Ectodermal cell (in vitro differentiated cells): ENCODE data around the gene PODXL2.

Experiments
- H3K27ac ChIP-seq: 2 replicates; pipeline ENCODE4 v1.7.0; 2013; ENCODE audit warnings: mild to moderate bottlenecking, low read depth, low read length; ENCODE audit not compliant: insufficient read depth, poor library complexity, severe bottlenecking
- H3K27me3 ChIP-seq: 2 replicates; pipeline ENCODE4 v1.7.0; 2013; ENCODE audit warnings: mild to moderate bottlenecking, low read length; ENCODE audit not compliant: insufficient read depth, control insufficient read depth, poor library complexity, severe bottlenecking
- H3K36me3 ChIP-seq: one replicate; pipeline ENCODE4 v1.7.0; 2013; ENCODE audit warnings: low read length; ENCODE audit not compliant: control insufficient read depth, insufficient read depth
- H3K4me1 ChIP-seq: one replicate; pipeline ENCODE4 v1.7.0; 2013; ENCODE audit warnings: low read length; ENCODE audit not compliant: control insufficient read depth, insufficient read depth
- H3K4me3 ChIP-seq: 2 replicates; pipeline ENCODE4 v1.7.0; 2013; ENCODE audit warnings: low read depth, low read length, control low read depth; ENCODE audit not compliant: insufficient read depth
- H3K9me3 ChIP-seq: 2 replicates; pipeline ENCODE4 v1.7.0; 2013; ENCODE audit warnings: mild to moderate bottlenecking, low read length, moderate library complexity; ENCODE audit not compliant: control insufficient read depth
- WGBS, 2 experiments: methylation state at CpG; one replicate each; pipeline ENCODE4 v1.1.7; 2013; ENCODE audit warnings: missing lambda C conversion rate in 2 of 2; 5-methylcytosine and 5-hydroxymethylcytosine counted together

Gene PODXL2

DNA sequence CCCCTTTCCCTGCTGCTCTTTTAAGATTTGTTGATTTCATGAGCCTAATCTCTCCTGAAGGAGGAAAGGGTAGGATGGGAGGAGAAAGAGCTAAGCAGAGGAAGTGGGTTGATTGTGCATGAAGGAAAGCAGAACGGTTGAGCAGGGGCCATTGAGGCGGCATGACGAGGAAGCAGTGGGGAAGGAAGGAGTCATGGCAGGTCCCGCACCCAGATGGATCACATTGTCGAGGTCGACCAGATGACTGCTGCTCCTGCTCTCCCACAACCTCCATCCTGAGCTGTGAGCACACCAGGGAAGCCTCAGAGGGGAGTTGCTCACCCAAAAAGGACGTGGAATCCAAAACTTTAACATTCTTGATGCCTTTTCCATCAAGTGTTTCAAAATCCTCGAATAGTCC, 86.5 kb downstream of the PODXL2 start:
- 80 to 84% methylated on average over 8 of the region's 8 CpGs for WGBS, 2 experiments

DNA sequence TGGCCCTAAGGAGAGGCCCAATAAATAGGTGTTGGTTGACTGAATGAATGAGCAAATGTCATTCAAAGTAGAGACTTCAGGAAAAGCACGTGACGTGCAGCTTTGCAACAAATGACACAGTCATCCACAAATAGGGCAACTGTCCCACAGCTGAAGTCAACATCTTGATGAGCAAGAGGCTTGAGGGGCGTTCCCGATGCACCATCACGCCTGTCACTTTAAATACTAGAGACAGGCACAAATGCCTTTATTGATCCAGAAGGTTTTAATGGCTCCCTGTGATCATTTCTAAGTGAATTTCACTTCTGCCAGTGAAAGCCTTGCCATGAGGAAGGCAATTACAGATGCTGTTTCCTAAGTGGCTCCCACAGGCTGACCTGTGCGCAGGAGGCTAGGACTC, 87.4 kb downstream of the PODXL2 start:
- no peaks in the 10 kb centered on the region for H3K27me3 ChIP-seq
- 93 to 96% methylated on average over 6 of the region's 6 CpGs for WGBS, 2 experiments
- no peak overlapping the region for H3K27ac ChIP-seq
- peaks cover 7% of the 10 kb centered on the region for H3K4me1 ChIP-seq
- no peaks in the 10 kb centered on the region for H3K9me3 ChIP-seq
- H3K36me3 ChIP-seq, result no peaks in the 10 kb centered on the region
- no peak overlapping the region for H3K4me3 ChIP-seq

More for the DNA sequence above, 86.5 kb downstream of the PODXL2 start:
- no peaks in the 10 kb centered on the region for H3K9me3 ChIP-seq
- H3K27ac ChIP-seq, result no peak overlapping the region
- H3K4me3 ChIP-seq, result no peak overlapping the region
- no peaks in the 10 kb centered on the region for H3K27me3 ChIP-seq
- peaks cover 7% of the 10 kb centered on the region for H3K4me1 ChIP-seq
- no peaks in the 10 kb centered on the region for H3K36me3 ChIP-seq

DNA sequence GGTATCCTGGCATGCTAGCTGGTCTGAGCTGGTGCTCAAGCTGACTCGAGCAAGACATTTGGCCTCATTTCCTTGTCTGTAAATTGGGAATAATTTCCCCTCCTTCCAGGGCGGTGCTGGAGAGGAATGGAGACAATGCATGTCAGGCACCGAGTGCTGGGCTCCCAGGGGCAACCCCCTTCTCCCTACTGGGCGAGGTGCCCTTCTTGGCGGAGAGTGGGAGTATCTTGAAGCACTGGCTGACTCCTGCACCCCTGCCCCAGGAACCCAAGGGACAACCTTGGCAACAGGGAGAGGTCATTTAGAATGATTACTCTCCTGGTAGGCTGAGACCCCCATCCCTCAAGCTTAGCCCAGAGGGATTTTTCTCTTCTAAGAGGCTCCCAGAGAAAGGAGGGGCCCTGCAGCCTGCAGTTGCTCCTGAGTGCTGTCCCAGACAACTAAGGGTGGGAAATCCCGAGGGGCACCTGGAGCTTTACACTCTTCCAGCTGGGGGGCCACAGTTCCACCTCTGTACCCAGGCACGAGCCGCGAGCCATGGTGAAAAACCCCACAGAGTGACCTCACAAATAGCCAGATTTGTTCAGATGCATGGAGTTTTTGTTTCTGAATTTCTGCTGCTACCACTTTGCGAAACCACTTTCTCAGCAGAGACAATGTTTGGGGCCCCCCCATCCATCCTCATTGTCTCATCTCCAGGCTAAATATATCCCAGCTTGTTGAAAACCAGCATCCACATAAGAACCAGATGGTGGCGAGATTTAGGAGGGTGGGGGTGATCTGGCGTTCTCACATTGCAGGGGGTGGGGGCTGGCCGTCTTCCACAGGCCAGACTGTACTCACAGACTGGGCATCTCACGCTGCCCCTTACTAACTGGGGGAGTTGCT, 88.6 kb downstream of the PODXL2 start:
- Histone ChIP-seq H3K27me3 (no peaks in the 10 kb centered on the region), H3K36me3 (no peaks in the 10 kb centered on the region), H3K27ac (no peak overlapping the region), H3K4me3 (no peak overlapping the region), H3K4me1 (peaks cover 12% of the 10 kb centered on the region), H3K9me3 (no peaks in the 10 kb centered on the region)
- 87 to 89% methylated on average over 14 of the region's 14 CpGs for WGBS, 2 experiments

DNA sequence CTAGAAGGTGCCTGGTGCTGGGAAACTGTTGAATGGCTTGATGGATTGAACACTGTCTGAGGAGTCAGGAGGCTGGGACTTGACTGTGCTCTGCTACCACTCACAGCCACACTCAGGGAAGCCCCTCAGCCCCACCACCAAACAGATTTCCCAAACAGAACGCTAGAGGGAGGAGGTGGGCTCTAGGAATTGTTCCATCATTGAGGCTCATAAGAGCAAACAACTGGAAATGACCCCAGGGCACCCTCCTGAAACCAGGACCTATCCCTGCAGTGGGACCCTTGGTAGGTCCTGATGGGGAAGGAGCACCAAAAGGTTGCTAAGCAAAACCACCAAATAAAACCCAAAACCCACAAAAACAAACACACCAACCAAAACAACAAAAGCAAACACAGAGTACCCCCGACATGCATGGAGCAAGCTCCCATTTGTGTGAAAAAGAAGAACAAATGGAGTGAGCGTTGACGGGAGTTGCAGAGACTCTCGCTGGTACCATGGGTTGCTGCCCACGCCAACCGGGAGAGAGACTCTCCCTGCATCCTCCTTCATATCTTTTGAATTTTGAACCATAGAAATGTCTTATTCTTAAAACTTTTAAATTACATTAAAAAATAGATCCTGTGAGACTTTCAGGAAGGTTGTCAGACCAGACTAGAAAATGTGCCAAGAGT, 89.4 kb downstream of the PODXL2 start:
- H3K36me3 ChIP-seq, result no peaks in the 10 kb centered on the region
- H3K9me3 ChIP-seq, result no peaks in the 10 kb centered on the region
- WGBS, 2 experiments, result 88 to 94% methylated on average over 7 of the region's 7 CpGs
- H3K4me3 ChIP-seq, result no peak overlapping the region
- H3K27me3 ChIP-seq, result no peaks in the 10 kb centered on the region
- peaks cover 19% of the 10 kb centered on the region for H3K4me1 ChIP-seq
- H3K27ac ChIP-seq, result no peak overlapping the region

DNA sequence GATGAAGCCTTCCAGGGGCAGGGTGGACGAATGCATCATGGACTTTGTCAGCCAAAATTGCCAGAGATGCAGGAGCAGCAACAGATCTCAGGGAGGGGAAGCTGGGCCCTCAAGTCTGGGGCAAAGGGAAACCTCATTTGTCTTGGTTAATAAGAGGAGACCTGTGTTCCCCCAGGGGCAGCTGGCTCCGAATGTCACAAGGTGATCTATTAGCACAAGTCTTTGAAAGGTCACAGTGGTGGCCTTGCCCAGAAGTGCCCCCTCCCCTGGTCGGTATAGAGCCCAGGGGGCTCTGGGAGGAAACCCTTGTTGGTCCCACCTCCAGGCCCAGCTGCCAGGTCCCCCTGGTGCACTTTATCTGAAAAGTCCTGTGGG, 89.9 kb downstream of the PODXL2 start:
- Histone ChIP-seq H3K4me3 (no peak overlapping the region), H3K27ac (no peak overlapping the region), H3K27me3 (no peaks in the 10 kb centered on the region), H3K4me1 (peaks cover 23% of the 10 kb centered on the region), H3K9me3 (no peaks in the 10 kb centered on the region), H3K36me3 (no peaks in the 10 kb centered on the region)
- WGBS, 2 experiments, result 78 to 82% methylated on average over 3 of the region's 3 CpGs

DNA sequence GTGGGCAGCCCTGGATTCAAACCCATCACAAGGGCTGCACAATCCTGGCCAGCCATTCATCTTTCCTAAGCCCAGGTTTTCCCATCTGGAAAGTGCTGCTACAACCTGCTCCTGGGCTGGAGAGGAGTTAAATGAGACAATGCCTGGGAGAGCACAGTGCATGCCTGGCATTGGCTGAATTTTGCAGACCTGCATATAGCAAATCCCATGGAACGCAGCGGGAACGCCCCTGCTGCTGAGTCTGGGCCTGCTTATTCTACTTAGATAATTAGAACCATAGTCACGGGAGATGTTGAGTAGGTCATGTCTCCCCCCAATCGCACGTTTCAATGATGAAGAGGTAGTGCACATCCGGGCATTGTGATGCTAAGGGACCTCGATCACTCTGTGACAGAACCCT, 90.4 kb downstream of the PODXL2 start:
- Histone ChIP-seq H3K27ac (no peak overlapping the region), H3K9me3 (no peaks in the 10 kb centered on the region), H3K36me3 (no peaks in the 10 kb centered on the region), H3K4me3 (no peak overlapping the region), H3K27me3 (no peaks in the 10 kb centered on the region), H3K4me1 (peaks cover 23% of the 10 kb centered on the region)
- WGBS, 2 experiments, result 95 to 96% methylated on average over 8 of the region's 8 CpGs

DNA sequence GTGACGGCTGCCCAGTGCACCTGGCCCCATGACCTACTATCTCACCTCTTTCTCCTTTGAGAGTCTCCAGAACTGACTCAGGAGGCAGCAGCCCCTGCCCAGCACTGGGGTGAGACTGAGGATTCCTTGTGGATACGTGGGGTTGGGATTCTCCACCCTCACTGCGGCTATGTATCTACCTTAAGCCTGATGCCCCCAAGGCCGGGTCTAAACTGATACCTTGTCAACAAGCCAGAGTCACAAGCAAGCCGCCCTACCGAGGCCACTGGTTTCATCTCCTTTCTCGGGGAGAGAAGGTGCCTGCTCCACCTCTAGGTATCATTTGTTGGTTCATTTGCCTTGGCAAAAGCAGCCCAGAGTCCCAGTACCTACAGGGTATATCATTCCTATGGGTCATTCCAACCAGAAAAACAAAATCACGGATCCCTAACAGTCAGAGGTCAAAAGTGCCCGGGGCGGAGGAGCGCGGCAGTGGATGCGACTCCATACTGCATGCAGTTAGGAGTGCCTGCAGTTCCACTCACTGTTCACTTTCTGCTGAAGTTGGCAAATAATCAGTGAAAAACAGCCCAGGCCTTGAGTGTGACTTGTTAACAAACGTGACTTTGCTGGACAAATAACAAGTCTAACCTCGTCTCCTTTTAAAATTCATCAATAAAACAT, 91.3 kb downstream of the PODXL2 start:
- no peak overlapping the region for H3K4me3 ChIP-seq
- H3K9me3 ChIP-seq, result no peaks in the 10 kb centered on the region
- H3K36me3 ChIP-seq, result no peaks in the 10 kb centered on the region
- H3K4me1 ChIP-seq, result peaks cover 23% of the 10 kb centered on the region
- H3K27me3 ChIP-seq, result no peaks in the 10 kb centered on the region
- 93 to 96% methylated on average over 15 of the region's 15 CpGs for WGBS, 2 experiments
- H3K27ac ChIP-seq, result no peak overlapping the region

DNA sequence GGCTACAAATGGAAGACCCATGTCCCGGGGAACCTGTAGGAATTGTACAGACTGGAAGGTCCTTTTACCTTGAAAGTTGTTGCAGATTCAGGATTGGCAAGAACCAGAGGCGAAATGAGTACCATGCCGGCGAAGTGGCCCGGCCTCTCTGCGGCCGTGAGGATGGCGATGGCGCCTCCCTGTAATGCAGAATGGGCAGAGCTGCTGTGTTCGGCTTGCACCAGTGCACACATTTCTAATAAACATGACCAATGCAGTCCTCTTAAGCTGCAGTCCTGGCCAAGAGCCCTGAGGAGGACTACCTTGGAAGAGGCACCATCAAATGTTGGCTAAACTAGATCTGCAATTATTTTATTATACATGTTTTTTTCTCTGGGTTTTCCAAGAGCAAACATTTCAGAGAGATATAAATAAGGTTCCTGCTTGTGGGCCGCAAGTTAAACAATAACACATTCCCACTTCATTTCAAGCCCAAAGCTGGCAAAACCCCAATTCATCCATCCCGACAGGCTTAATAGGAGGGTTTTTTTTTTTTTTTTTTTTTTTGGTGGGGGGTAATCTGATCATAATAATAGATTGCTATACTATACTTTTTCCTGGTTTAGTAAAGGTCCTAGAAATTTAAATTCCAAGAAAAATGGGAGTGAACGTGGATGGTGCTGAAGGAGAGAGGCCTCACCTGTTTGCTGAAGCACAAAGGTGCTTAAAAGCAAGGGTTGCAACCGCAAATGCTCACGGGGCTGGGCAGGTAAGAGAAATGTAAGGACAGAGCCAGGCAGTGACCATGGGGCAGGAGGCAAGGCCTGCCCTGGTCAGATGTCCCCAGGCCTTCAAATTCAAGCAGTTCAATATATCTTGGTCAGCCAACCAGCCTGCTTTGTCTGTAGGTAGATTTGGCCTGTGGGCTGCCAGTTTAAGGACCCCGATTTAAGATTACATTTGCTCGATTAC, 92.3 kb downstream of the PODXL2 start:
- Histone ChIP-seq H3K27me3 (no peaks in the 10 kb centered on the region), H3K9me3 (no peaks in the 10 kb centered on the region), H3K36me3 (no peaks in the 10 kb centered on the region), H3K27ac (no peak overlapping the region), H3K4me1 (peaks cover 23% of the 10 kb centered on the region), H3K4me3 (no peak overlapping the region)
- WGBS, 2 experiments, result 91 to 95% methylated on average over 14 to 16 of the region's 17 CpGs

DNA sequence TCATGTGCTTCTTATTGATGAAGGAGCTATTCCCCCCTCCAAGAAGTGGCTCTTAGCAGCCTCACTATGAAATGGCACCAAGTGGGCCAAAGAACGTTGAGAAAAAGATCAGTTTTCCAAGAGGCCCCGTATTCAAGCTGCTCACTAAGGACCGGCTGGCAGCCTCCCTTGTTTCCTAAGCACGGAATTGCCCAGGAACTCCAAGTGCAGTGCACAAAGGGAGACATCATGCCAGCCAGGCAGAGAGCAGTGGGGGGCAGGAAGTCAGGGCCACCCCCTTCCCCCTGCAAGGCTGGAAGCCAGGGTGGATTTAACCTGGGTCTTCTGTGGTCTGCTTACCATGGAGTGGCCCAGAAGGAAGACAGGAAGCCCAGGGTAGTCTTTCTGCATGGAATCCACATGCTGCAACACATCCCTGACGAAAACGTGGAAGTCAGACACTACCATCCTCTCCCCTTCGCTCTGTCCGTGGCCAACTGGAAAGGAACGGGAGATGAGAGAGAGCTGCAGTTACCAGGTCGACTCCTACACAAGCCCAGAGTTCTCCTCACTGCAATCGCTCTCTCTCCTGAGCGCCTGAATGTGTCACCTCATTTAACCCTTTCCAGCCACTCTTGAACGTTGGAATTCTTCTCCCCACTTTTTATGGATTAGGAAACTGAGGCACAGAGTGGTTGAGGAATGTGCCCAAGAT, 93.3 kb downstream of the PODXL2 start:
- H3K9me3 ChIP-seq, result no peaks in the 10 kb centered on the region
- H3K27me3 ChIP-seq, result no peaks in the 10 kb centered on the region
- peaks cover 23% of the 10 kb centered on the region for H3K4me1 ChIP-seq
- 66% methylated on average over 13 of the region's 13 CpGs for WGBS, 2 experiments
- no peaks in the 10 kb centered on the region for H3K36me3 ChIP-seq
- H3K4me3 ChIP-seq, result no peak overlapping the region
- no peak overlapping the region for H3K27ac ChIP-seq
